NCI-H2107 treated with DMSO at 0.1 percent for 48 hours (cell line): ENCODE data around the gene KRTAP29-1.
"Not testable (repeated sequence)": the region's sequence is repeated elsewhere in the genome, so short reads cannot be mapped to it uniquely, and the experiment has no call there.

ENCODE experiments used
- DNase-seq: peaks from one replicate; lab custom pipeline; 2025; ENCODE audit not compliant: unreplicated experiment; lab: John Stamatoyannopoulos, UW

KRTAP29-1 gene

GRCh38 chr17:41301916-41302901, at the start of gene KRTAP29-1:
Gene KRTAP29-1, minus strand, starts transcription at chr17:41302851. Its CDS starts 0 bp downstream, at chr17:41302851.
- no peak for DNase-seq

- DNase-seq: no peak
These were observed 48.5 kb upstream of the KRTAP29-1 start for GRCh38 chr17:41351177-41351576.

- not testable (repeated sequence) for DNase-seq
These were observed 47.8 kb upstream of the KRTAP29-1 start, which contains the start of gene KRT33A for GRCh38 chr17:41350381-41350878. Gene KRT33A, minus strand, starts transcription at chr17:41350828. Its CDS starts 61 bp downstream, at chr17:41350767.

GRCh38 chr17:41347869-41348760, 45.5 kb upstream of the KRTAP29-1 start:
- no peak for DNase-seq

GRCh38 chr17:41346421-41346820, 43.8 kb upstream of the KRTAP29-1 start:
- DNase-seq: not testable (repeated sequence)

GRCh38 chr17:41345992-41346391, 43.3 kb upstream of the KRTAP29-1 start:
- DNase-seq: no peak

- DNase-seq: no peak
These were observed 40.4 kb upstream of the KRTAP29-1 start for GRCh38 chr17:41343029-41343428.

- DNase-seq: no peak
These were observed 38.5 kb upstream of the KRTAP29-1 start for GRCh38 chr17:41340934-41341861.

- no peak for DNase-seq
These were observed 37.8 kb upstream of the KRTAP29-1 start for GRCh38 chr17:41340494-41340893.

GRCh38 chr17:41339571-41340172, 37.0 kb upstream of the KRTAP29-1 start:
- DNase-seq: no peak

- no peak for DNase-seq
These were observed 36.4 kb upstream of the KRTAP29-1 start for GRCh38 chr17:41338961-41339485.

GRCh38 chr17:41335747-41336146, 33.1 kb upstream of the KRTAP29-1 start:
- no peak for DNase-seq

- DNase-seq: no peak
These were observed 32.0 kb upstream of the KRTAP29-1 start for GRCh38 chr17:41334385-41335305.

GRCh38 chr17:41333836-41334235, 31.2 kb upstream of the KRTAP29-1 start:
- no peak for DNase-seq

- DNase-seq: no peak
These were observed 30.4 kb upstream of the KRTAP29-1 start for GRCh38 chr17:41333098-41333497.

- no peak for DNase-seq
These were observed 29.6 kb upstream of the KRTAP29-1 start for GRCh38 chr17:41332239-41332638.

- no peak for DNase-seq
These were observed 29.0 kb upstream of the KRTAP29-1 start for GRCh38 chr17:41331606-41332005.

GRCh38 chr17:41329279-41329948, 26.8 kb upstream of the KRTAP29-1 start:
- DNase-seq: peak; percentile 17
